K562 (cell line): ENCODE results near the gene SHISA7. TPM values are rescaled to one million over a fixed set of nuclear protein-coding genes. Genes with fewer than 3 reads are reported as not detected.
A peak's percentile ranks its signal among the peaks of the same experiment; 100 is the strongest.

Source experiments
- ARNT ChIP-seq, 2 experiments: fragments of 450-650 bp; IDR thresholded peaks; 2 replicates each; pipeline ENCODE4 v1.6.1; 2016; ENCODE audit warnings: mild to moderate bottlenecking in 1 of 2
- CBFB ChIP-seq: sonication (generic); formaldehyde crosslinking; IDR thresholded peaks from 2 replicates; pipeline ENCODE4 v1.4.0; 2020; ENCODE audit warnings: mild to moderate bottlenecking, missing genetic modification reagents
- CHD1 ChIP-seq: fragments of 200-600 bp; sonication (generic); IDR thresholded peaks from one replicate; pipeline ENCODE4 v1.6.1; 2012; ENCODE audit warnings: mild to moderate bottlenecking, moderate library complexity, low read length, inconsistent platforms
- DPF2 ChIP-seq: fragments of 450-650 bp; IDR thresholded peaks from 2 replicates; pipeline ENCODE4 v1.6.1; 2016
- ETV5 ChIP-seq: sonication (generic); formaldehyde crosslinking; IDR thresholded peaks from 2 replicates; pipeline ENCODE4 v1.4.0; 2020; ENCODE audit warnings: low read depth, mild to moderate bottlenecking, missing genetic modification reagents
- FOXP1 ChIP-seq: sonication (generic); formaldehyde crosslinking; IDR thresholded peaks from 2 replicates; pipeline ENCODE4 v1.8.0; 2022; ENCODE audit warnings: mild to moderate bottlenecking, missing genetic modification reagents
- HDAC2 ChIP-seq: fragments of 450-650 bp; IDR thresholded peaks from 2 replicates; pipeline ENCODE4 v1.6.1; 2016; ENCODE audit warnings: mild to moderate bottlenecking
- HMBOX1 ChIP-seq: sonication (generic); IDR thresholded peaks from 2 replicates; pipeline ENCODE4 v1.6.1; 2016
- NFIC ChIP-seq: fragments of 450-650 bp; IDR thresholded peaks from 2 replicates; pipeline ENCODE4 v1.6.1; 2017; ENCODE audit warnings: mild to moderate bottlenecking, inconsistent platforms
- PCBP2 ChIP-seq: fragments of 200-400 bp; formaldehyde crosslinking; IDR thresholded peaks from 2 replicates; pipeline ENCODE4 v1.6.1; 2018; ENCODE audit warnings: low read length, low read depth, mild to moderate bottlenecking, moderate library complexity; ENCODE audit not compliant: poor library complexity, severe bottlenecking
- POLR2H ChIP-seq: IDR thresholded peaks from 2 replicates; pipeline ENCODE4 v1.6.1; 2016; ENCODE audit warnings: missing genetic modification characterization, low read depth, mild to moderate bottlenecking, control low read depth, missing compliant biosample characterization, moderate library complexity
- SMAD1 ChIP-seq: fragments of 150-350 bp; IDR thresholded peaks from 2 replicates; pipeline ENCODE4 v1.6.1; 2014; ENCODE audit warnings: low read length, low read depth; ENCODE audit not compliant: partially characterized antibody
- TAF9B ChIP-seq: fragments of 450-650 bp; IDR thresholded peaks from 2 replicates; pipeline ENCODE4 v1.6.1; 2018; ENCODE audit warnings: mild to moderate bottlenecking; ENCODE audit not compliant: partially characterized antibody
- YY1 ChIP-seq, 3 experiments: IDR thresholded peaks; 2 replicates each; pipeline ENCODE4 v1.6.1; 2011; ENCODE audit warnings: low read length in 2 of 3, mild to moderate bottlenecking in 2 of 3, moderate library complexity in 2 of 3, borderline replicate concordance in 1 of 3, control low read depth in 1 of 3, low read depth in 1 of 3; ENCODE audit not compliant: insufficient read depth in 3 of 3, insufficient replicate concordance in 2 of 3, control insufficient read depth in 1 of 3, insufficient read length in 1 of 3; ENCODE audit errors: extremely low read depth in 1 of 3
- ZNF431 ChIP-seq: sonication (generic); formaldehyde crosslinking; IDR thresholded peaks from 2 replicates; pipeline ENCODE4 v1.8.0; 2022; ENCODE audit warnings: mild to moderate bottlenecking, missing genetic modification reagents
- ZNF75A ChIP-seq: fragments of 450-650 bp; formaldehyde crosslinking; IDR thresholded peaks from 2 replicates; pipeline ENCODE4 v1.4.0; 2020; ENCODE audit warnings: mild to moderate bottlenecking
- ZSCAN32 ChIP-seq: fragments of 450-650 bp; formaldehyde crosslinking; IDR thresholded peaks from 2 replicates; pipeline ENCODE4 v1.4.0; 2020; ENCODE audit warnings: mild to moderate bottlenecking, moderate library complexity
- polyA plus RNA-seq, 8 experiments: library from polyadenylated mRNA; depleted of rRNA in 4 of 8; stranded (reverse) in 5 of 8; unstranded in 3 of 8; fragments of >200 nt; fragmentation: Nextera tagmentation in 2 of 8; fragmentation: Illumina TruSeq in 1 of 8; extraction: Ambion mirVana in 2 of 8; extraction: Trizol in 1 of 8; gene quantifications; 2 replicates each; pipeline versions ENCODE4 v1.2.1 to v1.2.3, GENCODE V29; 2011 to 2014; ENCODE audit warnings: inconsistent platforms in 1 of 8, missing spikeins in 1 of 8
- total RNA-seq, 7 experiments: library from RNA; depleted of rRNA in 6 of 7; stranded (reverse); fragments of >200 nt in 6 of 7; fragmentation: Illumina TruSeq in 2 of 7; extraction: Trizol in 2 of 7; gene quantifications; 2 replicates each; pipeline versions ENCODE4 v1.2.1 to v1.2.3, GENCODE V29; 2011 to 2021; ENCODE audit warnings: low replicate concordance in 1 of 7
- TF ChIP-seq, protein P1 (sequence below): fragments of 450-650 bp; formaldehyde crosslinking; IDR thresholded peaks from 2 replicates; pipeline ENCODE4 v1.4.0; 2020; ENCODE audit warnings: mild to moderate bottlenecking, moderate library complexity
- TF ChIP-seq, protein P2 (sequence below): fragments of 450-650 bp; IDR thresholded peaks from 2 replicates; pipeline ENCODE4 v1.6.1; 2017; ENCODE audit warnings: antibody characterized with exemption, mild to moderate bottlenecking

Gene SHISA7
- total and polyA plus RNA-seq, 9 of the 15 experiments (the other 6 are each of a cell fraction or from before 2014, with no cell fraction given), result 0.01 to 0.40 (median 0.07) TPM

GRCh38 chr19:55461974-55462626 lies 19.0 kb upstream of the SHISA7 start (continued):
- TF ChIP-seq, protein P1, sequence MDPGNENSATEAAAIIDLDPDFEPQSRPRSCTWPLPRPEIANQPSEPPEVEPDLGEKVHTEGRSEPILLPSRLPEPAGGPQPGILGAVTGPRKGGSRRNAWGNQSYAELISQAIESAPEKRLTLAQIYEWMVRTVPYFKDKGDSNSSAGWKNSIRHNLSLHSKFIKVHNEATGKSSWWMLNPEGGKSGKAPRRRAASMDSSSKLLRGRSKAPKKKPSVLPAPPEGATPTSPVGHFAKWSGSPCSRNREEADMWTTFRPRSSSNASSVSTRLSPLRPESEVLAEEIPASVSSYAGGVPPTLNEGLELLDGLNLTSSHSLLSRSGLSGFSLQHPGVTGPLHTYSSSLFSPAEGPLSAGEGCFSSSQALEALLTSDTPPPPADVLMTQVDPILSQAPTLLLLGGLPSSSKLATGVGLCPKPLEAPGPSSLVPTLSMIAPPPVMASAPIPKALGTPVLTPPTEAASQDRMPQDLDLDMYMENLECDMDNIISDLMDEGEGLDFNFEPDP (CRISPR knock-in tag), result peak; percentile 16; the same call in 1 of the 2 replicates
- TF ChIP-seq ZNF75A (CRISPR knock-in tag) (no peak), ARNT (IDR thresholded peaks at IDR 0.05) (peak in 1 of 2 experiments; percentile 67; a peak in 1 of 4 replicates), YY1 (IDR thresholded peaks at IDR 0.05; ENCODE audit: borderline replicate concordance in 1 of 3, control insufficient read depth in 1 of 3, extremely low read depth in 1 of 3, insufficient read depth in 3 of 3, insufficient read length in 1 of 3, insufficient replicate concordance in 2 of 3, low read depth in 1 of 3, low read length in 2 of 3) (peak in 1 of 3 experiments; percentile 54), CBFB (CRISPR knock-in tag) (0 out of 2 replicates have a peak, but pooled peaks have one; percentile 70), ZNF431 (CRISPR knock-in tag) (no peak), POLR2H (tag) (peak; percentile 64; the same call in 1 of the 2 replicates), ETV5 (CRISPR knock-in tag) (peak; percentile 68; the same call in 1 of the 2 replicates), DPF2 (peak; percentile 57), ZSCAN32 (CRISPR knock-in tag) (no peak), HDAC2 (peak; percentile 62; the same call in 1 of the 2 replicates), FOXP1 (CRISPR knock-in tag) (peak; percentile 49; the same call in 1 of the 2 replicates), CHD1 (peak; percentile 97), HMBOX1 (no peak), PCBP2 (no peak), NFIC (peak; percentile 95), TAF9B (no peak), SMAD1 (no peak)
- TF ChIP-seq, protein P2, sequence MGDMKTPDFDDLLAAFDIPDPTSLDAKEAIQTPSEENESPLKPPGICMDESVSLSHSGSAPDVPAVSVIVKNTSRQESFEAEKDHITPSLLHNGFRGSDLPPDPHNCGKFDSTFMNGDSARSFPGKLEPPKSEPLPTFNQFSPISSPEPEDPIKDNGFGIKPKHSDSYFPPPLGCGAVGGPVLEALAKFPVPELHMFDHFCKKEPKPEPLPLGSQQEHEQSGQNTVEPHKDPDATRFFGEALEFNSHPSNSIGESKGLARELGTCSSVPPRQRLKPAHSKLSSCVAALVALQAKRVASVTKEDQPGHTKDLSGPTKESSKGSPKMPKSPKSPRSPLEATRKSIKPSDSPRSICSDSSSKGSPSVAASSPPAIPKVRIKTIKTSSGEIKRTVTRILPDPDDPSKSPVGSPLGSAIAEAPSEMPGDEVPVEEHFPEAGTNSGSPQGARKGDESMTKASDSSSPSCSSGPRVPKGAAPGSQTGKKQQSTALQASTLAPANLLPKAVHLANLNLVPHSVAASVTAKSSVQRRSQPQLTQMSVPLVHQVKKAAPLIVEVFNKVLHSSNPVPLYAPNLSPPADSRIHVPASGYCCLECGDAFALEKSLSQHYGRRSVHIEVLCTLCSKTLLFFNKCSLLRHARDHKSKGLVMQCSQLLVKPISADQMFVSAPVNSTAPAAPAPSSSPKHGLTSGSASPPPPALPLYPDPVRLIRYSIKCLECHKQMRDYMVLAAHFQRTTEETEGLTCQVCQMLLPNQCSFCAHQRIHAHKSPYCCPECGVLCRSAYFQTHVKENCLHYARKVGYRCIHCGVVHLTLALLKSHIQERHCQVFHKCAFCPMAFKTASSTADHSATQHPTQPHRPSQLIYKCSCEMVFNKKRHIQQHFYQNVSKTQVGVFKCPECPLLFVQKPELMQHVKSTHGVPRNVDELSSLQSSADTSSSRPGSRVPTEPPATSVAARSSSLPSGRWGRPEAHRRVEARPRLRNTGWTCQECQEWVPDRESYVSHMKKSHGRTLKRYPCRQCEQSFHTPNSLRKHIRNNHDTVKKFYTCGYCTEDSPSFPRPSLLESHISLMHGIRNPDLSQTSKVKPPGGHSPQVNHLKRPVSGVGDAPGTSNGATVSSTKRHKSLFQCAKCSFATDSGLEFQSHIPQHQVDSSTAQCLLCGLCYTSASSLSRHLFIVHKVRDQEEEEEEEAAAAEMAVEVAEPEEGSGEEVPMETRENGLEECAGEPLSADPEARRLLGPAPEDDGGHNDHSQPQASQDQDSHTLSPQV, result 0 out of 2 replicates have a peak, but pooled peaks have one; percentile 30
